HEK293 (cell line): ENCODE results near the gene STIM1.

Experiments
- HOXA7 ChIP-seq: sonication (generic); formaldehyde crosslinking; IDR thresholded peaks from 2 replicates; pipeline ENCODE4 v1.8.1; 2022; ENCODE audit warnings: missing genetic modification reagents, borderline replicate concordance
- ZNF626 ChIP-seq: fragments of 450-650 bp; sonication (Bioruptor Pico); formaldehyde crosslinking; IDR thresholded peaks from 2 replicates; pipeline ENCODE4 v1.5.1; 2018; ENCODE audit warnings: missing biosample characterization, missing genetic modification characterization, inconsistent platforms
- TF ChIP-seq, protein P1 (sequence below): fragments of 450-650 bp; formaldehyde crosslinking; IDR thresholded peaks from 2 replicates; pipeline ENCODE4 v1.5.1; 2016; ENCODE audit warnings: missing biosample characterization, missing genetic modification characterization
- TF ChIP-seq, protein P2 (sequence below): fragments of 450-650 bp; formaldehyde crosslinking; IDR thresholded peaks from 2 replicates; pipeline ENCODE4 v1.5.1; 2017; ENCODE audit warnings: missing biosample characterization, missing genetic modification characterization
- TF ChIP-seq, protein P3 (sequence below): fragments of 450-650 bp; formaldehyde crosslinking; IDR thresholded peaks from 2 replicates; pipeline ENCODE4 v1.5.1; 2017; ENCODE audit warnings: missing biosample characterization, missing genetic modification characterization

DNA sequence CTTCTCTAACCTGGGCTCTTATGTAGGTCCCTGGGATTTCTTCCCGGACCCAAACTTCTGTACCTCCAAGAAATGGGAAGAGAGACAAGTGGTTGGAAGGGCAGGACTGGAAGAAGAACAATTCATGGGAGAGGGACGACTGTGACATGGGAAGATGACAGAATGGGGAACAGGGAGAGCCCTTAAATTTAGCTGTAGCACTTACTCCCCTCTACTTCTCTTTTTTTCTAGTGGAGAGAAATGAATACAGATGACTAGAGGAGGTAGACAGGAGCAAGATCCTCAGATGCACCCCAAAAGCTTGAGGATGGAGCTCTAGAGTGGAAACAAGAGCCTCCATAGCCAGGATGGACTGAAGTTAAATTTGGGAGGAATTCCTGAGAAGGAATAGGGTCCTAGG, 17.0 kb upstream of the STIM1 start:
- TF ChIP-seq, protein P1, sequence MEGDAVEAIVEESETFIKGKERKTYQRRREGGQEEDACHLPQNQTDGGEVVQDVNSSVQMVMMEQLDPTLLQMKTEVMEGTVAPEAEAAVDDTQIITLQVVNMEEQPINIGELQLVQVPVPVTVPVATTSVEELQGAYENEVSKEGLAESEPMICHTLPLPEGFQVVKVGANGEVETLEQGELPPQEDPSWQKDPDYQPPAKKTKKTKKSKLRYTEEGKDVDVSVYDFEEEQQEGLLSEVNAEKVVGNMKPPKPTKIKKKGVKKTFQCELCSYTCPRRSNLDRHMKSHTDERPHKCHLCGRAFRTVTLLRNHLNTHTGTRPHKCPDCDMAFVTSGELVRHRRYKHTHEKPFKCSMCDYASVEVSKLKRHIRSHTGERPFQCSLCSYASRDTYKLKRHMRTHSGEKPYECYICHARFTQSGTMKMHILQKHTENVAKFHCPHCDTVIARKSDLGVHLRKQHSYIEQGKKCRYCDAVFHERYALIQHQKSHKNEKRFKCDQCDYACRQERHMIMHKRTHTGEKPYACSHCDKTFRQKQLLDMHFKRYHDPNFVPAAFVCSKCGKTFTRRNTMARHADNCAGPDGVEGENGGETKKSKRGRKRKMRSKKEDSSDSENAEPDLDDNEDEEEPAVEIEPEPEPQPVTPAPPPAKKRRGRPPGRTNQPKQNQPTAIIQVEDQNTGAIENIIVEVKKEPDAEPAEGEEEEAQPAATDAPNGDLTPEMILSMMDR = no peak
- TF ChIP-seq HOXA7 (CRISPR knock-in tag) (no peak), ZNF626 (no peak)
- TF ChIP-seq, protein P2, sequence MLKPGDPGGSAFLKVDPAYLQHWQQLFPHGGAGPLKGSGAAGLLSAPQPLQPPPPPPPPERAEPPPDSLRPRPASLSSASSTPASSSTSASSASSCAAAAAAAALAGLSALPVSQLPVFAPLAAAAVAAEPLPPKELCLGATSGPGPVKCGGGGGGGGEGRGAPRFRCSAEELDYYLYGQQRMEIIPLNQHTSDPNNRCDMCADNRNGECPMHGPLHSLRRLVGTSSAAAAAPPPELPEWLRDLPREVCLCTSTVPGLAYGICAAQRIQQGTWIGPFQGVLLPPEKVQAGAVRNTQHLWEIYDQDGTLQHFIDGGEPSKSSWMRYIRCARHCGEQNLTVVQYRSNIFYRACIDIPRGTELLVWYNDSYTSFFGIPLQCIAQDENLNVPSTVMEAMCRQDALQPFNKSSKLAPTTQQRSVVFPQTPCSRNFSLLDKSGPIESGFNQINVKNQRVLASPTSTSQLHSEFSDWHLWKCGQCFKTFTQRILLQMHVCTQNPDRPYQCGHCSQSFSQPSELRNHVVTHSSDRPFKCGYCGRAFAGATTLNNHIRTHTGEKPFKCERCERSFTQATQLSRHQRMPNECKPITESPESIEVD (tag by site-specific recombination) = no peak
- TF ChIP-seq, protein P3, sequence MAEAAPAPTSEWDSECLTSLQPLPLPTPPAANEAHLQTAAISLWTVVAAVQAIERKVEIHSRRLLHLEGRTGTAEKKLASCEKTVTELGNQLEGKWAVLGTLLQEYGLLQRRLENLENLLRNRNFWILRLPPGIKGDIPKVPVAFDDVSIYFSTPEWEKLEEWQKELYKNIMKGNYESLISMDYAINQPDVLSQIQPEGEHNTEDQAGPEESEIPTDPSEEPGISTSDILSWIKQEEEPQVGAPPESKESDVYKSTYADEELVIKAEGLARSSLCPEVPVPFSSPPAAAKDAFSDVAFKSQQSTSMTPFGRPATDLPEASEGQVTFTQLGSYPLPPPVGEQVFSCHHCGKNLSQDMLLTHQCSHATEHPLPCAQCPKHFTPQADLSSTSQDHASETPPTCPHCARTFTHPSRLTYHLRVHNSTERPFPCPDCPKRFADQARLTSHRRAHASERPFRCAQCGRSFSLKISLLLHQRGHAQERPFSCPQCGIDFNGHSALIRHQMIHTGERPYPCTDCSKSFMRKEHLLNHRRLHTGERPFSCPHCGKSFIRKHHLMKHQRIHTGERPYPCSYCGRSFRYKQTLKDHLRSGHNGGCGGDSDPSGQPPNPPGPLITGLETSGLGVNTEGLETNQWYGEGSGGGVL (tag by site-specific recombination) = no peak
